ENCODE results near the gene PRR35. TPM values are rescaled to one million over a fixed set of nuclear protein-coding genes. Genes with fewer than 3 reads are reported as not detected.
A peak's percentile ranks its signal among the peaks of the same experiment; 100 is the strongest.

Gene PRR35
- total and polyA plus RNA-seq, 8 donors, result 0.09 to 1.0 (median 0.66) TPM

DNA sequence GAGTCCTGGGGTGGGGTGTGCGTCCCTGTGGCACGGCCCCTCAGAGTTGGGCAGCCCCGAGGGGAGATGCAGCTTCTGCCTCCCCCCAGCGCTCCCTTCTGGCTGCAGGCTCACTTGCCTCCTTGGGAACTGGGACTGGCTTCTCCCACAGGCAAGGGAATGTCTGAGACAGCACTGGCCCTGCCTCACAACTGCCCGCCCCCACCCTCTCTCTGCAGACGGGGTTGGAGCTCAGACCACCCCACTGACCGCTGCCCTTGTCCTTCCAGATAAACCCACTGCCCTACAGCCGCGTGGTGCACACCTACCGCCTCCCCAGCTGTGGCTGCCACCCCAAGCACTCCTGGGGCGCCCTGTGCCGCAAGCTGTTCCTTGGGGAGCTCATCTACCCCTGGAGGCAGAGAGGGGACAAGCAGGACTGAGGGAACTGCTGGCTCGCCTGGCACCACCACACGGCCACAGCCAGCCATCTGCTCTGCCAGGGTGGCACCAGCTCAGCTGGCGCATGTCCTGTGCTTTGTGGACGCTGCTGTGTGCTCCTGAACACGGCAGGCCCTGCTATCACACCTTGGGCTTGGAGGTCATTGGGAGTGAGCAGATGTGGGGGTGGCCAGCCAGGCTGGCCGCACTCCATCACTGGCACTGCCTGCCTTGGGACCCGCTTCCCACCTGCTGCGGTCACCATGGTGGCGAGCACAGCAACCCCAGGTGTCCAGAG lies 22.6 kb downstream of the PRR35 start:
- Histone ChIP-seq H3K4me1 (peaks cover 10 to 35% (median 20%) of the 10 kb centered on the region in 3 donors), H3K27me3 (no peaks in the 10 kb centered on the region), H3K27ac (peak overlapping the region in 3 of 4 donors; percentile 45 to 61 (median 60)), H3K9me3 (no peaks in the 10 kb centered on the region), H3K36me3 (no peaks in the 10 kb centered on the region), H3K4me3 (peak overlapping the region in 2 of 4 donors; percentile 26 to 30)
- TF ChIP-seq, protein P1, sequence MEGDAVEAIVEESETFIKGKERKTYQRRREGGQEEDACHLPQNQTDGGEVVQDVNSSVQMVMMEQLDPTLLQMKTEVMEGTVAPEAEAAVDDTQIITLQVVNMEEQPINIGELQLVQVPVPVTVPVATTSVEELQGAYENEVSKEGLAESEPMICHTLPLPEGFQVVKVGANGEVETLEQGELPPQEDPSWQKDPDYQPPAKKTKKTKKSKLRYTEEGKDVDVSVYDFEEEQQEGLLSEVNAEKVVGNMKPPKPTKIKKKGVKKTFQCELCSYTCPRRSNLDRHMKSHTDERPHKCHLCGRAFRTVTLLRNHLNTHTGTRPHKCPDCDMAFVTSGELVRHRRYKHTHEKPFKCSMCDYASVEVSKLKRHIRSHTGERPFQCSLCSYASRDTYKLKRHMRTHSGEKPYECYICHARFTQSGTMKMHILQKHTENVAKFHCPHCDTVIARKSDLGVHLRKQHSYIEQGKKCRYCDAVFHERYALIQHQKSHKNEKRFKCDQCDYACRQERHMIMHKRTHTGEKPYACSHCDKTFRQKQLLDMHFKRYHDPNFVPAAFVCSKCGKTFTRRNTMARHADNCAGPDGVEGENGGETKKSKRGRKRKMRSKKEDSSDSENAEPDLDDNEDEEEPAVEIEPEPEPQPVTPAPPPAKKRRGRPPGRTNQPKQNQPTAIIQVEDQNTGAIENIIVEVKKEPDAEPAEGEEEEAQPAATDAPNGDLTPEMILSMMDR (IDR thresholded peaks at IDR 0.05), result peak in 1 of 4 donors; percentile 22
- ATAC-seq (peak; percentile 50 to 65 (median 57)), DNase-seq (peak in 5 of 6 donors; percentile 78 to 96 (median 88)), FAIRE-seq (no peak)
- 43 to 45% methylated on average over 21 of the region's 21 CpGs for WGBS, 2 donors
- intact Hi-C loops (cut with DNase I), result no loop called here

DNA sequence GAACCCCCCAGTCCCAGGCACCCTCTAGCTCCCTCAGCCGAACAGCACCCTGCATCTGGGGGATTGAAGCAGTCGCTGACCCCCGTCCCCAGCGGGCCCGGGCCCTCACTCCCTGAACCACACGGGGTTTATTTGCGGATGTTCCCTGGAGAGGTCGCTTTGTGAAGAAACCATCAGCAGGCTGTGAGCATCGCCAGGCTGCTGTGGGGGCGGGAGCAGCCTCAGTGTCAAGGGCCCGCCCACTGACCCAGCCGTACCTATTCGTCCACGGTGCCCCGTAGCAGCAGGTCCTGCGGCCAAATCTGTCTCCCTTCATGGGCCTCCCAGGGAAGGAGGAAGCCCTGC lies 23.2 kb downstream of the PRR35 start:
- TF ChIP-seq, protein P1 (IDR thresholded peaks at IDR 0.05), result no peak
- no peak for FAIRE-seq
- DNase-seq, result no peak
- Histone ChIP-seq H3K4me3 (peak overlapping the region in 1 of 4 donors; percentile 30), H3K9me3 (no peaks in the 10 kb centered on the region), H3K27me3 (no peaks in the 10 kb centered on the region), H3K36me3 (no peaks in the 10 kb centered on the region), H3K4me1 (peaks cover 15 to 35% (median 24%) of the 10 kb centered on the region in 3 donors), H3K27ac (no peak overlapping the region)
- intact Hi-C loops (cut with DNase I), result no loop called here
- no peak for ATAC-seq
- WGBS, 2 donors, result 59 to 62% methylated on average over 16 of the region's 16 CpGs

DNA sequence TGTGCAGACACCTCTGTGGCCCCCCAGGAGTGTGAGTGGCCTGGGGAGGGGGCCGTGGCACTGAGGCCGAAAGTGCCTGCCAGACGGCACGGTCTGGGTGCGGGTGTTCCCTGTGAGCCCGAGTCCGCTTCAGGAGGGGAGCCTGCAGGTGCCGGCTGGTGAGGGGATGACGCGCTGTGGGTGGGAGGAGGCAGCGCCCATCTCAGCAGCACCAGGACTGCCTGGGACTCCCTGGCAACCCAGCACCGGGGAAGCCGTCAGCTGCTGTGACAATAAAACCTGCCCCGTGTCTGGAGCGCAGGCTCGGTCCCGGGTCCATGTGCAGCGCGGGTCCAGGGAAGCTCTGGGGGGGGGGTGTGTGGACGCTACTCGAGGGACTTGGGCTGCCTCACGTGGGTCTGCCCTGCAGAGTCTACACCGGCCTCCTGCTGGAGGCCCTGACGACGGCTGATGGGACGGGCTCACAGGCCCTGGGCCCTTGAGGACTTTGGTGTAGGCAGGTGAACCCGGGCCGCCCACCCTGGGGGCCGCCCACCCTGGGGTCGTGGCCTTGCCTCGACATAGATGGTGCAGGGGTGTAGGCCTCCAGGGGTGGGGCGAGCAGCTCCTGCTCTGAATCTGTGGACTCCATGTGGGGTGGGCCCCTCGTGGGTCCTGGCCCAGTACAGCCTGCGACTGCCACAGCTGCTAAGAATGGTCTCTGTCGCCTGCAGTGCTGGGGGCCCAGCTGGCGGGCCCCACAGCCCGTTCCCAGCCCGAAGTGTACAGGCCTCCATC lies 23.8 kb downstream of the PRR35 start:
- Histone ChIP-seq H3K4me3 (no peak overlapping the region), H3K27me3 (no peaks in the 10 kb centered on the region), H3K36me3 (no peaks in the 10 kb centered on the region), H3K9me3 (no peaks in the 10 kb centered on the region), H3K4me1 (peaks cover 15 to 35% (median 24%) of the 10 kb centered on the region in 3 donors), H3K27ac (no peak overlapping the region)
- 63 to 74% methylated on average over 36 to 38 of the region's 38 CpGs for WGBS, 2 donors
- ATAC-seq, result no peak
- peak in 4 of 6 donors; percentile 20 to 84 (median 50) for DNase-seq
- TF ChIP-seq, protein P1 (IDR thresholded peaks at IDR 0.05), result no peak
- no peak for FAIRE-seq
- intact Hi-C loops (cut with DNase I), result no loop called here

GRCh38 chr16:585351-585750 lies 25.2 kb downstream of the PRR35 start:
- ATAC-seq, result no peak

More at GRCh38 chr16:585351-585750, 25.2 kb downstream of the PRR35 start:
- Histone ChIP-seq H3K27ac (no peak overlapping the region), H3K9me3 (no peaks in the 10 kb centered on the region), H3K36me3 (no peaks in the 10 kb centered on the region), H3K4me3 (no peak overlapping the region), H3K27me3 (no peaks in the 10 kb centered on the region), H3K4me1 (peaks cover 15 to 28% (median 17%) of the 10 kb centered on the region in 3 donors)
- intact Hi-C loops (cut with DNase I), result no loop called here
- TF ChIP-seq, protein P1 (IDR thresholded peaks at IDR 0.05), result no peak
- no peak for FAIRE-seq
- peak in 5 of 6 donors; percentile 38 to 91 (median 73) for DNase-seq
- 6 to 8% methylated on average over 10 of the region's 10 CpGs for WGBS, 2 donors
